GM23338 (cell line): ENCODE measurements around the gene PTGR3. TPM values are rescaled to one million over a fixed set of nuclear protein-coding genes. Genes with fewer than 3 reads are reported as not detected.

Experiments used
- ATAC-seq: fragments of 200-7000 bp; cut with Tn5 transposase; 3 replicates; pipeline ENCODE4 v1.9.1; 2020
- DNase-seq: peaks from one replicate; pipeline ENCODE4 v3.0.0-alpha.2; 2015; ENCODE audit warnings: low spot score
- H2AFZ ChIP-seq: fragments of 200-600 bp; sonication (generic); 2 replicates; pipeline ENCODE4 v1.8.0; 2016; ENCODE audit warnings: antibody characterized with exemption, mild to moderate bottlenecking, moderate library complexity
- H3F3A ChIP-seq: fragments of 200-600 bp; sonication (generic); replicated peaks from 2 replicates; pipeline ENCODE4 v1.8.0; 2017; ENCODE audit warnings: antibody characterized with exemption, mixed run types, low read depth
- H3K27ac ChIP-seq: fragments of 200-600 bp; sonication (generic); 2 replicates; pipeline ENCODE4 v1.6.1; 2016; ENCODE audit warnings: low read depth
- H3K27me3 ChIP-seq: fragments of 200-600 bp; sonication (generic); 2 replicates; pipeline ENCODE4 v1.8.0; 2016; ENCODE audit warnings: mild to moderate bottlenecking, mixed run types, moderate library complexity; ENCODE audit not compliant: insufficient read depth
- H3K36me3 ChIP-seq: fragments of 200-600 bp; sonication (generic); 2 replicates; pipeline ENCODE4 v1.8.0; 2016; ENCODE audit warnings: mild to moderate bottlenecking; ENCODE audit not compliant: insufficient read depth
- H3K4me1 ChIP-seq: fragments of 200-600 bp; sonication (generic); 2 replicates; pipeline ENCODE4 v1.8.0; 2016; ENCODE audit warnings: mild to moderate bottlenecking, moderate library complexity; ENCODE audit not compliant: insufficient read depth
- H3K4me2 ChIP-seq: fragments of 200-600 bp; sonication (generic); 2 replicates; pipeline ENCODE4 v1.7.1; 2017; ENCODE audit warnings: mixed run types
- H3K4me3 ChIP-seq: fragments of 200-600 bp; sonication (generic); 2 replicates; pipeline ENCODE4 v1.6.1; 2016; ENCODE audit warnings: mixed run types
- H3K79me2 ChIP-seq: fragments of 200-600 bp; sonication (generic); replicated peaks from 2 replicates; pipeline ENCODE4 v1.8.0; 2017; ENCODE audit warnings: mild to moderate bottlenecking; ENCODE audit not compliant: insufficient read depth
- H3K9me2 ChIP-seq: fragments of 200-600 bp; sonication (generic); 2 replicates; pipeline ENCODE4 v1.8.0; 2017; ENCODE audit not compliant: insufficient read depth
- H4K20me1 ChIP-seq: fragments of 200-600 bp; sonication (generic); replicated peaks from 2 replicates; pipeline ENCODE4 v1.8.0; 2017; ENCODE audit warnings: mild to moderate bottlenecking; ENCODE audit not compliant: insufficient read depth
- H3K27ac Mint-ChIP-seq: 2 replicates; pipeline ENCODE4 v1.8.0; 2020; ENCODE audit warnings: inconsistent platforms, mild to moderate bottlenecking, moderate library complexity, mixed read lengths
- H3K27me3 Mint-ChIP-seq: 3 replicates; pipeline ENCODE4 v1.8.0; 2022; ENCODE audit warnings: low read depth, mild to moderate bottlenecking, moderate library complexity, mixed read lengths, inconsistent platforms; ENCODE audit not compliant: insufficient read depth, poor library complexity
- H3K36me3 Mint-ChIP-seq: 3 replicates; pipeline ENCODE4 v1.8.0; 2021; ENCODE audit warnings: low read depth, mild to moderate bottlenecking, inconsistent platforms, moderate library complexity, mixed read lengths
- H3K4me1 Mint-ChIP-seq: 3 replicates; pipeline ENCODE4 v1.8.0; 2020; ENCODE audit warnings: mild to moderate bottlenecking, inconsistent platforms, mixed read lengths
- H3K4me3 Mint-ChIP-seq: 3 replicates; pipeline ENCODE4 v1.8.0; 2021; ENCODE audit warnings: moderate library complexity, mild to moderate bottlenecking, inconsistent platforms, mixed read lengths
- H3K9me3 Mint-ChIP-seq: 3 replicates; pipeline ENCODE4 v1.8.0; 2020; ENCODE audit warnings: moderate library complexity, mild to moderate bottlenecking, inconsistent platforms, mixed read lengths
- JUNB ChIP-seq: IDR thresholded peaks from one replicate; pipeline ENCODE4 v1.6.1; 2016; ENCODE audit warnings: antibody characterized with exemption; ENCODE audit not compliant: unreplicated experiment
- NANOG ChIP-seq: IDR thresholded peaks from 2 replicates; pipeline ENCODE4 v1.6.1; 2016; ENCODE audit warnings: antibody characterized with exemption, borderline replicate concordance
- STAT1 ChIP-seq: IDR thresholded peaks from one replicate; pipeline ENCODE4 v1.6.1; 2016; ENCODE audit warnings: antibody characterized with exemption; ENCODE audit not compliant: unreplicated experiment
- polyA plus RNA-seq: library from polyadenylated mRNA; unstranded; fragments of >200 nt; fragmentation: Nextera tagmentation; extraction: Ambion mirVana; gene quantifications from 2 replicates; pipeline ENCODE4 v1.2.1, GENCODE V29; 2016
- total RNA-seq: library from RNA; depleted of rRNA; stranded (reverse); fragments of >200 nt; shearing (Covaris generic); gene quantifications from 2 replicates; pipeline ENCODE4 v1.2.3, GENCODE V29; 2014
- TF ChIP-seq, protein P1 (sequence below): fragments of 250-450 bp; sonication (Bioruptor Pico); IDR thresholded peaks from 2 replicates; pipeline ENCODE4 v1.5.0; 2020; ENCODE audit warnings: mild to moderate bottlenecking, moderate library complexity
- TF ChIP-seq, protein P2 (sequence below): IDR thresholded peaks from 2 replicates; pipeline ENCODE4 v1.6.1; 2016; ENCODE audit warnings: antibody characterized with exemption

Gene PTGR3
- total and polyA plus RNA-seq, 2 experiments from 2014 or later = 0.84 to 1.5 TPM

DNA sequence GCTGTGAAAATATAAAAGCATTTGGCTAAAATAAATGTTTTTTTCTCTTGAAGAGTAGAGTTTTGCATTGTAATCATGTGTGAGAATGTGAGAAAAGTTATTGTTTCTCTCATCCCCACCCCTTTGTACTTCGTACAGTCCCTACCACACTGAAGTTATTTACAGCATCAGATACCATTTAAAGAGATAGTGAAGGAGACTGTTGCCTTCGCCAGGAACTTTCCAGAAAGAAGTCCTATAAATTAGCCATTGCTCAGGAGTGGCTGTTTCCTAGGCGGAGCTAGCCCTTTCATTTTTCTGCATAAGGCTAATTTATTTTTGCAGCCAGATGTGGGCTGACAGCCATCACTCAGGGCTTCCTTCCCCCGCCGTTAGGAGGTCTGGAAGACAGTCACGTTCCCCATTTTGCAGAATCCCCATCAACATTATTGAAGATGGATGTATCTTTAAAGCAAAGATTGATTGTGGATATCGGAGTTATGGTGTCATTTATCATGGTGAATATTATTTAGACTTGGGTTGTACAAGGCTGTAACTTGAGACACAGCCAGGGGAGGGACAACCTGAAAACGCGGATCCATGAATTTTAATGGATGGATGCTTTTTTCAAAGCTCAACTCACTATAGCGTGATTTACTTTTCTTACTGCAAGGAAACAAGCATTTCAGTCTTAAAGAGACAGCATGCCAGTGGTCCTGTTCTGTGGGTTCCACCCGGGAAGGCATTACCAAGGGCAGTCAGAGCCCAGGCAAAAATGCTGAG, 18.8 kb upstream of the PTGR3 start:
- Histone ChIP-seq H3K79me2 (no peaks in the 10 kb centered on the region), H4K20me1 (no peaks in the 10 kb centered on the region), H3K9me2 (no peaks in the 10 kb centered on the region), H3K4me3 (no peak overlapping the region), H3K4me2 (no peak overlapping the region), H3K4me1 (no peaks in the 10 kb centered on the region), H3K27ac (no peak overlapping the region), H2AFZ (no peak overlapping the region), H3F3A (no peaks in the 10 kb centered on the region), H3K27me3 (no peaks in the 10 kb centered on the region), H3K36me3 (no peaks in the 10 kb centered on the region)
- Mint-ChIP-seq H3K4me1 (0 out of 3 replicates have a peak, but pooled peaks cover 3% of the 10 kb centered on the region), H3K27ac (no peak overlapping the region), H3K27me3 (peaks cover 2% of the 10 kb centered on the region), H3K36me3 (no peaks in the 10 kb centered on the region), H3K4me3 (no peak overlapping the region), H3K9me3 (no peaks in the 10 kb centered on the region)
- TF ChIP-seq NANOG (no peak), JUNB (no peak), STAT1 (no peak)
- TF ChIP-seq, protein P1, sequence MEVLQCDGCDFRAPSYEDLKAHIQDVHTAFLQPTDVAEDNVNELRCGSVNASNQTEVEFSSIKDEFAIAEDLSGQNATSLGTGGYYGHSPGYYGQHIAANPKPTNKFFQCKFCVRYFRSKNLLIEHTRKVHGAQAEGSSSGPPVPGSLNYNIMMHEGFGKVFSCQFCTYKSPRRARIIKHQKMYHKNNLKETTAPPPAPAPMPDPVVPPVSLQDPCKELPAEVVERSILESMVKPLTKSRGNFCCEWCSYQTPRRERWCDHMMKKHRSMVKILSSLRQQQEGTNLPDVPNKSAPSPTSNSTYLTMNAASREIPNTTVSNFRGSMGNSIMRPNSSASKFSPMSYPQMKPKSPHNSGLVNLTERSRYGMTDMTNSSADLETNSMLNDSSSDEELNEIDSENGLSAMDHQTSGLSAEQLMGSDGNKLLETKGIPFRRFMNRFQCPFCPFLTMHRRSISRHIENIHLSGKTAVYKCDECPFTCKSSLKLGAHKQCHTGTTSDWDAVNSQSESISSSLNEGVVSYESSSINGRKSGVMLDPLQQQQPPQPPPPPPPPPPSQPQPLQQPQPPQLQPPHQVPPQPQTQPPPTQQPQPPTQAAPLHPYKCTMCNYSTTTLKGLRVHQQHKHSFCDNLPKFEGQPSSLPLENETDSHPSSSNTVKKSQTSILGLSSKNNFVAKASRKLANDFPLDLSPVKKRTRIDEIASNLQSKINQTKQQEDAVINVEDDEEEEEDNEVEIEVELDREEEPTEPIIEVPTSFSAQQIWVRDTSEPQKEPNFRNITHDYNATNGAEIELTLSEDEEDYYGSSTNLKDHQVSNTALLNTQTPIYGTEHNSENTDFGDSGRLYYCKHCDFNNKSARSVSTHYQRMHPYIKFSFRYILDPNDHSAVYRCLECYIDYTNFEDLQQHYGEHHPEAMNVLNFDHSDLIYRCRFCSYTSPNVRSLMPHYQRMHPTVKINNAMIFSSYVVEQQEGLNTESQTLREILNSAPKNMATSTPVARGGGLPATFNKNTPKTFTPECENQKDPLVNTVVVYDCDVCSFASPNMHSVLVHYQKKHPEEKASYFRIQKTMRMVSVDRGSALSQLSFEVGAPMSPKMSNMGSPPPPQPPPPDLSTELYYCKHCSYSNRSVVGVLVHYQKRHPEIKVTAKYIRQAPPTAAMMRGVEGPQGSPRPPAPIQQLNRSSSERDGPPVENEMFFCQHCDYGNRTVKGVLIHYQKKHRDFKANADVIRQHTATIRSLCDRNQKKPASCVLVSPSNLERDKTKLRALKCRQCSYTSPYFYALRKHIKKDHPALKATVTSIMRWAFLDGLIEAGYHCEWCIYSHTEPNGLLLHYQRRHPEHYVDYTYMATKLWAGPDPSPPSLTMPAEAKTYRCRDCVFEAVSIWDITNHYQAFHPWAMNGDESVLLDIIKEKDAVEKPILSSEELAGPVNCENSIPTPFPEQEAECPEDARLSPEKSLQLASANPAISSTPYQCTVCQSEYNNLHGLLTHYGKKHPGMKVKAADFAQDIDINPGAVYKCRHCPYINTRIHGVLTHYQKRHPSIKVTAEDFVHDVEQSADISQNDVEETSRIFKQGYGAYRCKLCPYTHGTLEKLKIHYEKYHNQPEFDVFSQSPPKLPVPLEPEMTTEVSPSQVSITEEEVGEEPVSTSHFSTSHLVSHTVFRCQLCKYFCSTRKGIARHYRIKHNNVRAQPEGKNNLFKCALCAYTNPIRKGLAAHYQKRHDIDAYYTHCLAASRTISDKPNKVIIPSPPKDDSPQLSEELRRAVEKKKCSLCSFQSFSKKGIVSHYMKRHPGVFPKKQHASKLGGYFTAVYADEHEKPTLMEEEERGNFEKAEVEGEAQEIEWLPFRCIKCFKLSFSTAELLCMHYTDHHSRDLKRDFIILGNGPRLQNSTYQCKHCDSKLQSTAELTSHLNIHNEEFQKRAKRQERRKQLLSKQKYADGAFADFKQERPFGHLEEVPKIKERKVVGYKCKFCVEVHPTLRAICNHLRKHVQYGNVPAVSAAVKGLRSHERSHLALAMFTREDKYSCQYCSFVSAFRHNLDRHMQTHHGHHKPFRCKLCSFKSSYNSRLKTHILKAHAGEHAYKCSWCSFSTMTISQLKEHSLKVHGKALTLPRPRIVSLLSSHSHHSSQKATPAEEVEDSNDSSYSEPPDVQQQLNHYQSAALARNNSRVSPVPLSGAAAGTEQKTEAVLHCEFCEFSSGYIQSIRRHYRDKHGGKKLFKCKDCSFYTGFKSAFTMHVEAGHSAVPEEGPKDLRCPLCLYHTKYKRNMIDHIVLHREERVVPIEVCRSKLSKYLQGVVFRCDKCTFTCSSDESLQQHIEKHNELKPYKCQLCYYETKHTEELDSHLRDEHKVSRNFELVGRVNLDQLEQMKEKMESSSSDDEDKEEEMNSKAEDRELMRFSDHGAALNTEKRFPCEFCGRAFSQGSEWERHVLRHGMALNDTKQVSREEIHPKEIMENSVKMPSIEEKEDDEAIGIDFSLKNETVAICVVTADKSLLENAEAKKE = no peak
- TF ChIP-seq, protein P2, sequence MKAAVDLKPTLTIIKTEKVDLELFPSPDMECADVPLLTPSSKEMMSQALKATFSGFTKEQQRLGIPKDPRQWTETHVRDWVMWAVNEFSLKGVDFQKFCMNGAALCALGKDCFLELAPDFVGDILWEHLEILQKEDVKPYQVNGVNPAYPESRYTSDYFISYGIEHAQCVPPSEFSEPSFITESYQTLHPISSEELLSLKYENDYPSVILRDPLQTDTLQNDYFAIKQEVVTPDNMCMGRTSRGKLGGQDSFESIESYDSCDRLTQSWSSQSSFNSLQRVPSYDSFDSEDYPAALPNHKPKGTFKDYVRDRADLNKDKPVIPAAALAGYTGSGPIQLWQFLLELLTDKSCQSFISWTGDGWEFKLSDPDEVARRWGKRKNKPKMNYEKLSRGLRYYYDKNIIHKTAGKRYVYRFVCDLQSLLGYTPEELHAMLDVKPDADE = no peak
- ATAC-seq (no peak), DNase-seq (no peak)
